ENCODE measurements around the gene NPFFR1.
A peak's percentile ranks its signal among the peaks of the same experiment; 100 is the strongest.

The NPFFR1 gene

GRCh38 chr10:70281609-70282008, 2.2 kb downstream of the NPFFR1 start:
- ATAC-seq, result no peak
- Mint-ChIP-seq H3K4me1 (no peaks in the 10 kb centered on the region), H3K36me3 (no peaks in the 10 kb centered on the region), H3K9me3 (no peaks in the 10 kb centered on the region), H3K4me3 (no peak overlapping the region), H3K27ac (no peak overlapping the region)
- no peak for DNase-seq (ENCODE audit: low spot score in 2 of 2)

- DNase-seq (ENCODE audit: low spot score in 2 of 2), result no peak
- Mint-ChIP-seq H3K27ac (no peak overlapping the region), H3K4me1 (no peaks in the 10 kb centered on the region), H3K4me3 (no peak overlapping the region), H3K9me3 (no peaks in the 10 kb centered on the region), H3K36me3 (no peaks in the 10 kb centered on the region)
- ATAC-seq, result no peak
Observed at GRCh38 chr10:70280099-70280498, 3.7 kb downstream of the NPFFR1 start.

GRCh38 chr10:70277396-70278030, 6.3 kb downstream of the NPFFR1 start:
- no peaks in the 10 kb centered on the region for H3K36me3 Mint-ChIP-seq
- DNase-seq (ENCODE audit: low spot score in 2 of 2), result no peak
- ATAC-seq, result no peak
- no peaks in the 10 kb centered on the region for H3K9me3 Mint-ChIP-seq
- H3K4me3 Mint-ChIP-seq, result no peak overlapping the region
- H3K27ac Mint-ChIP-seq, result no peak overlapping the region
- H3K4me1 Mint-ChIP-seq, result peaks cover 3% of the 10 kb centered on the region

GRCh38 chr10:70274643-70275042, 9.2 kb downstream of the NPFFR1 start:
- Mint-ChIP-seq H3K4me3 (no peak overlapping the region), H3K27ac (no peak overlapping the region), H3K36me3 (no peaks in the 10 kb centered on the region), H3K4me1 (peaks cover 10% of the 10 kb centered on the region), H3K9me3 (no peaks in the 10 kb centered on the region)
- ATAC-seq (no peak), DNase-seq (ENCODE audit: low spot score in 2 of 2) (no peak)

- peak in 1 of 2 donors; percentile 62 for DNase-seq (ENCODE audit: low spot score in 2 of 2)
- Mint-ChIP-seq H3K4me3 (no peak overlapping the region), H3K27ac (peak overlapping the region; percentile 68), H3K4me1 (peaks cover 10% of the 10 kb centered on the region), H3K36me3 (no peaks in the 10 kb centered on the region), H3K9me3 (no peaks in the 10 kb centered on the region)
- peak; percentile 85 for ATAC-seq
Observed at GRCh38 chr10:70272925-70273316, 10.9 kb downstream of the NPFFR1 start.

GRCh38 chr10:70271996-70272924, 11.5 kb downstream of the NPFFR1 start:
- DNase-seq (ENCODE audit: low spot score in 2 of 2) (no peak), ATAC-seq (no peak)
- H3K9me3 Mint-ChIP-seq, result no peaks in the 10 kb centered on the region
- peak overlapping the region; percentile 68 for H3K27ac Mint-ChIP-seq
- peaks cover 13% of the 10 kb centered on the region for H3K4me1 Mint-ChIP-seq
- H3K36me3 Mint-ChIP-seq, result no peaks in the 10 kb centered on the region
- no peak overlapping the region for H3K4me3 Mint-ChIP-seq

- no peak for DNase-seq (ENCODE audit: low spot score in 2 of 2)
- no peaks in the 10 kb centered on the region for H3K9me3 Mint-ChIP-seq
- peaks cover 21% of the 10 kb centered on the region for H3K4me1 Mint-ChIP-seq
- no peak overlapping the region for H3K27ac Mint-ChIP-seq
- H3K36me3 Mint-ChIP-seq, result no peaks in the 10 kb centered on the region
- H3K4me3 Mint-ChIP-seq, result no peak overlapping the region
- no peak for ATAC-seq
Observed at GRCh38 chr10:70270952-70271351, 12.9 kb downstream of the NPFFR1 start.

- H3K4me3 Mint-ChIP-seq, result no peak overlapping the region
- H3K27ac Mint-ChIP-seq, result no peak overlapping the region
Observed at GRCh38 chr10:70269741-70270140, 14.1 kb downstream of the NPFFR1 start.

GRCh38 chr10:70268376-70268775, 15.4 kb downstream of the NPFFR1 start:
- ATAC-seq (no peak), DNase-seq (ENCODE audit: low spot score in 2 of 2) (no peak)
- Mint-ChIP-seq H3K4me1 (peaks cover 21% of the 10 kb centered on the region), H3K36me3 (no peaks in the 10 kb centered on the region), H3K27ac (no peak overlapping the region), H3K9me3 (no peaks in the 10 kb centered on the region), H3K4me3 (no peak overlapping the region)

More at GRCh38 chr10:70269741-70270140, 14.1 kb downstream of the NPFFR1 start:
- H3K9me3 Mint-ChIP-seq, result no peaks in the 10 kb centered on the region
- H3K36me3 Mint-ChIP-seq, result no peaks in the 10 kb centered on the region
- ATAC-seq (no peak), DNase-seq (ENCODE audit: low spot score in 2 of 2) (no peak)
- peaks cover 21% of the 10 kb centered on the region for H3K4me1 Mint-ChIP-seq

GRCh38 chr10:70267161-70267933, 16.5 kb downstream of the NPFFR1 start:
- Mint-ChIP-seq H3K9me3 (no peaks in the 10 kb centered on the region), H3K27ac (peak overlapping the region; percentile 13), H3K4me3 (no peak overlapping the region), H3K4me1 (peaks cover 16% of the 10 kb centered on the region), H3K36me3 (no peaks in the 10 kb centered on the region)
- DNase-seq (ENCODE audit: low spot score in 2 of 2) (no peak), ATAC-seq (peak; percentile 37)

- no peak overlapping the region for H3K4me3 Mint-ChIP-seq
- H3K9me3 Mint-ChIP-seq, result no peaks in the 10 kb centered on the region
- ATAC-seq, result no peak
- no peak for DNase-seq (ENCODE audit: low spot score in 2 of 2)
- peak overlapping the region; percentile 13 for H3K27ac Mint-ChIP-seq
- no peaks in the 10 kb centered on the region for H3K36me3 Mint-ChIP-seq
- H3K4me1 Mint-ChIP-seq, result peaks cover 11% of the 10 kb centered on the region
Observed at GRCh38 chr10:70266701-70267100, 17.1 kb downstream of the NPFFR1 start.

GRCh38 chr10:70266056-70266455, 17.7 kb downstream of the NPFFR1 start:
- Mint-ChIP-seq H3K4me3 (no peak overlapping the region), H3K4me1 (peaks cover 11% of the 10 kb centered on the region), H3K9me3 (peaks cover 2% of the 10 kb centered on the region), H3K36me3 (no peaks in the 10 kb centered on the region), H3K27ac (no peak overlapping the region)
- DNase-seq (ENCODE audit: low spot score in 2 of 2), result no peak
- no peak for ATAC-seq

- H3K9me3 Mint-ChIP-seq, result peaks cover 3% of the 10 kb centered on the region
- DNase-seq (ENCODE audit: low spot score in 2 of 2), result no peak
Observed at GRCh38 chr10:70265032-70265689, 18.6 kb downstream of the NPFFR1 start.

GRCh38 chr10:70260734-70261133, 23.1 kb downstream of the NPFFR1 start:
- ATAC-seq, result no peak
- Mint-ChIP-seq H3K27ac (no peak overlapping the region), H3K36me3 (no peaks in the 10 kb centered on the region), H3K4me1 (no peaks in the 10 kb centered on the region), H3K4me3 (no peak overlapping the region), H3K9me3 (peaks cover 3% of the 10 kb centered on the region)
- no peak for DNase-seq (ENCODE audit: low spot score in 2 of 2)

More at GRCh38 chr10:70265032-70265689, 18.6 kb downstream of the NPFFR1 start:
- Mint-ChIP-seq H3K27ac (no peak overlapping the region), H3K36me3 (no peaks in the 10 kb centered on the region), H3K4me1 (peaks cover 11% of the 10 kb centered on the region), H3K4me3 (no peak overlapping the region)
- no peak for ATAC-seq

- H3K4me1 Mint-ChIP-seq, result no peaks in the 10 kb centered on the region
- no peak overlapping the region for H3K4me3 Mint-ChIP-seq
- ATAC-seq, result no peak
- DNase-seq (ENCODE audit: low spot score in 2 of 2), result no peak
- H3K9me3 Mint-ChIP-seq, result peaks cover 3% of the 10 kb centered on the region
- no peak overlapping the region for H3K27ac Mint-ChIP-seq
- no peaks in the 10 kb centered on the region for H3K36me3 Mint-ChIP-seq
Observed at GRCh38 chr10:70260259-70260658, 23.5 kb downstream of the NPFFR1 start.
